ENCODE results near the gene THUMPD2.

DNA sequence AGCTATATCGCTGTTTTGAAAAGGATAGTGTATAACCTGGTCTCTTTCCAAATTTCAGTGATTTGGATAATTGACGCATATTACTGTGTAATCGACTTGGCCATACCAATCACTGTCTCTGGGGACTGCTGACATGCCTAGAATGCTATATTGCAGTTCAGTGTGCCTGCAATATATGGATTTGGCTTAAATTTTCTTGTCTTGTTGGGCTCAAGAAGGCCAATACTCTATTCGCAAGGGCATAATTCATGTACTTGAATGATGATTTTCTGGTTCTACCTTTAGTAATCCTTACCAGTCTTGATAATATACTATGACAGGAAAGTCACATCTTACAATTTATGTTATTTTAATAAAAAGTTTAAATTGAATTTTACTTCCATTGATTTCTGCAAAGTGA is 21.7 kb upstream of the THUMPD2 start:
- TF ChIP-seq, protein P1, sequence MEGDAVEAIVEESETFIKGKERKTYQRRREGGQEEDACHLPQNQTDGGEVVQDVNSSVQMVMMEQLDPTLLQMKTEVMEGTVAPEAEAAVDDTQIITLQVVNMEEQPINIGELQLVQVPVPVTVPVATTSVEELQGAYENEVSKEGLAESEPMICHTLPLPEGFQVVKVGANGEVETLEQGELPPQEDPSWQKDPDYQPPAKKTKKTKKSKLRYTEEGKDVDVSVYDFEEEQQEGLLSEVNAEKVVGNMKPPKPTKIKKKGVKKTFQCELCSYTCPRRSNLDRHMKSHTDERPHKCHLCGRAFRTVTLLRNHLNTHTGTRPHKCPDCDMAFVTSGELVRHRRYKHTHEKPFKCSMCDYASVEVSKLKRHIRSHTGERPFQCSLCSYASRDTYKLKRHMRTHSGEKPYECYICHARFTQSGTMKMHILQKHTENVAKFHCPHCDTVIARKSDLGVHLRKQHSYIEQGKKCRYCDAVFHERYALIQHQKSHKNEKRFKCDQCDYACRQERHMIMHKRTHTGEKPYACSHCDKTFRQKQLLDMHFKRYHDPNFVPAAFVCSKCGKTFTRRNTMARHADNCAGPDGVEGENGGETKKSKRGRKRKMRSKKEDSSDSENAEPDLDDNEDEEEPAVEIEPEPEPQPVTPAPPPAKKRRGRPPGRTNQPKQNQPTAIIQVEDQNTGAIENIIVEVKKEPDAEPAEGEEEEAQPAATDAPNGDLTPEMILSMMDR (IDR thresholded peaks at IDR 0.05), result no peak
- TF ChIP-seq POLR2A (IDR thresholded peaks at IDR 0.05), result no peak

All from body of pancreas (tissue), 4 donors.